H1 (cell line): Measurements from ENCODE around the gene PDXP. TPM values are rescaled to one million over a fixed set of nuclear protein-coding genes. Genes with fewer than 3 reads are reported as not detected.

Source experiments
- CTCF ChIA-PET: fragments of 300-600 bp; sonication (Branson Sonifier 250); formaldehyde crosslinking; loops from one replicate; lab custom pipeline; 2021; ENCODE audit not compliant: partially characterized antibody; lab: Charles Lee
- POLR2A ChIA-PET: fragments of 300-600 bp; sonication (Branson Sonifier 250); formaldehyde crosslinking; loops from one replicate; lab custom pipeline; 2021; ENCODE audit warnings: inconsistent platforms; ENCODE audit not compliant: partially characterized antibody; lab: Charles Lee
- DNase-seq, 2 experiments: peaks; one replicate each; pipeline versions ENCODE4 v3.0.0 to v3.0.0-alpha.2; 2010 to 2022; ENCODE audit warnings: low spot score in 2 of 2, low read depth in 1 of 2, mixed read lengths in 1 of 2
- FAIRE-seq: peaks from 2 replicates; lab custom pipeline; 2011; peaks lifted over from hg19 to GRCh38; lab: Jason Lieb, UNC
- H2AFZ ChIP-seq: 2 replicates; pipeline ENCODE4 v1.8.1; 2012; ENCODE audit warnings: low read length, inconsistent platforms
- H2AK5ac ChIP-seq: 2 replicates; pipeline ENCODE4 v1.6.1; 2013; ENCODE audit warnings: low read depth, low read length
- H2BK120ac ChIP-seq: replicated peaks from 2 replicates; pipeline ENCODE3; 2013; ENCODE audit warnings: low read depth, low read length, inconsistent platforms
- H2BK12ac ChIP-seq: 2 replicates; pipeline ENCODE4 v1.6.1; 2013; ENCODE audit warnings: low read depth, low read length
- H2BK15ac ChIP-seq: 2 replicates; pipeline ENCODE4 v1.6.1; 2013; ENCODE audit warnings: low read length
- H2BK20ac ChIP-seq: 2 replicates; pipeline ENCODE4 v1.6.1; 2013; ENCODE audit warnings: low read length
- H2BK5ac ChIP-seq: 2 replicates; pipeline ENCODE4 v1.6.1; 2013; ENCODE audit warnings: low read depth, low read length
- H3K14ac ChIP-seq: 2 replicates; pipeline ENCODE4 v1.6.1; 2013; ENCODE audit warnings: inconsistent platforms; ENCODE audit not compliant: insufficient read length
- H3K18ac ChIP-seq: 2 replicates; pipeline ENCODE4 v1.6.1; 2013; ENCODE audit warnings: low read length; ENCODE audit errors: extremely low read depth
- H3K23ac ChIP-seq: 2 replicates; pipeline ENCODE4 v1.6.1; 2013; ENCODE audit warnings: inconsistent platforms; ENCODE audit not compliant: insufficient read length
- H3K23me2 ChIP-seq: 2 replicates; pipeline ENCODE4 v1.6.1; 2013; ENCODE audit warnings: low read depth, low read length
- H3K27ac ChIP-seq: 2 replicates; pipeline ENCODE4 v1.6.1; 2011; ENCODE audit warnings: low read depth, low read length, inconsistent platforms
- H3K27me3 ChIP-seq, 4 experiments: replicated peaks in 1 of 4; 1 replicate in 1 of 4; 2 replicates in 3 of 4; pipeline versions ENCODE4 v1.6.1 to v1.8.1; 2011 to 2013; ENCODE audit warnings: low read length in 3 of 4, mild to moderate bottlenecking in 3 of 4, inconsistent platforms in 2 of 4, mixed read lengths in 2 of 4, moderate library complexity in 1 of 4; ENCODE audit not compliant: control insufficient read depth in 3 of 4, insufficient read depth in 3 of 4; ENCODE audit errors: extremely low read depth in 1 of 4
- H3K36me3 ChIP-seq, 4 experiments: 2 replicates each; pipeline versions ENCODE4 v1.6.1 to v1.8.1; 2011 to 2013; ENCODE audit warnings: mild to moderate bottlenecking in 4 of 4, low read length in 3 of 4, moderate library complexity in 2 of 4, control low read depth in 1 of 4, inconsistent platforms in 1 of 4; ENCODE audit not compliant: insufficient read depth in 4 of 4, control insufficient read depth in 2 of 4
- H3K4ac ChIP-seq: replicated peaks from 2 replicates; pipeline ENCODE3; 2013; ENCODE audit warnings: low read length, low read depth, mixed read lengths, inconsistent platforms; ENCODE audit not compliant: insufficient read length
- H3K4me1 ChIP-seq, 4 experiments: replicated peaks in 1 of 4; 1 replicate in 1 of 4; 2 replicates in 3 of 4; pipeline versions ENCODE4 v1.6.1 to v1.8.1; 2011 to 2013; ENCODE audit warnings: low read length in 3 of 4, inconsistent platforms in 2 of 4, mixed read lengths in 1 of 4; ENCODE audit not compliant: insufficient read depth in 4 of 4, control insufficient read depth in 3 of 4
- H3K4me2 ChIP-seq, 2 experiments: 2 replicates each; pipeline versions ENCODE4 v1.6.1 to v1.8.1; 2011 to 2013; ENCODE audit warnings: low read depth in 2 of 2, low read length in 2 of 2, control low read depth in 1 of 2, inconsistent platforms in 1 of 2, mild to moderate bottlenecking in 1 of 2; ENCODE audit not compliant: insufficient read depth in 1 of 2
- H3K4me3 ChIP-seq, 4 experiments: fragments of 200-600, 300-600 bp in 1 of 4; sonication (generic), shearing (Covaris generic), sonication (Bioruptor Twin) in 1 of 4; 2 replicates each; pipeline versions ENCODE4 v1.5.1 to v1.8.1; 2011 to 2016; ENCODE audit warnings: low read length in 4 of 4, low read depth in 3 of 4, control low read depth in 2 of 4, inconsistent platforms in 2 of 4, mild to moderate bottlenecking in 2 of 4, mixed read lengths in 1 of 4, moderate library complexity in 1 of 4; ENCODE audit not compliant: insufficient read depth in 2 of 4; ENCODE audit errors: extremely low read depth in 1 of 4
- H3K56ac ChIP-seq: replicated peaks from 2 replicates; pipeline ENCODE3; 2013; ENCODE audit warnings: low read depth, mild to moderate bottlenecking, mixed read lengths, low read length, inconsistent platforms; ENCODE audit not compliant: insufficient read length
- H3K79me1 ChIP-seq: 2 replicates; pipeline ENCODE4 v1.6.1; 2013; ENCODE audit warnings: low read depth, low read length, control low read depth
- H3K79me2 ChIP-seq, 2 experiments: 2 replicates each; pipeline versions ENCODE4 v1.6.1 to v1.8.1; 2012 to 2013; ENCODE audit warnings: low read length in 2 of 2, mild to moderate bottlenecking in 2 of 2, inconsistent platforms in 1 of 2; ENCODE audit not compliant: insufficient read depth in 2 of 2, control insufficient read depth in 1 of 2
- H3K9ac ChIP-seq, 4 experiments: replicated peaks in 1 of 4; 1 replicate in 1 of 4; 2 replicates in 3 of 4; pipeline versions ENCODE4 v1.6.1 to v1.8.1; 2011 to 2013; ENCODE audit warnings: low read depth in 3 of 4, low read length in 3 of 4, control low read depth in 2 of 4, mild to moderate bottlenecking in 2 of 4, moderate library complexity in 2 of 4, inconsistent platforms in 1 of 4; ENCODE audit errors: extremely low read depth in 1 of 4
- H3K9me3 ChIP-seq, 2 experiments: 2 replicates each; pipeline versions ENCODE4 v1.6.1 to v1.8.1; 2012 to 2013; ENCODE audit warnings: mild to moderate bottlenecking in 2 of 2, moderate library complexity in 2 of 2, control low read depth in 1 of 2, inconsistent platforms in 1 of 2, low read depth in 1 of 2, low read length in 1 of 2, mixed read lengths in 1 of 2; ENCODE audit not compliant: insufficient read depth in 2 of 2
- H4K20me1 ChIP-seq, 2 experiments: replicated peaks in 1 of 2; 2 replicates each; pipeline versions ENCODE3 to v1.8.1; 2011 to 2013; ENCODE audit warnings: inconsistent platforms in 2 of 2, low read length in 2 of 2, mild to moderate bottlenecking in 1 of 2; ENCODE audit not compliant: insufficient read depth in 2 of 2, control insufficient read depth in 1 of 2
- H4K5ac ChIP-seq: 2 replicates; pipeline ENCODE4 v1.6.1; 2013; ENCODE audit warnings: low read length, low read depth, mixed read lengths, inconsistent platforms; ENCODE audit not compliant: insufficient read length
- H4K8ac ChIP-seq: 2 replicates; pipeline ENCODE4 v1.8.0; 2013; ENCODE audit warnings: mild to moderate bottlenecking, moderate library complexity, low read length, inconsistent platforms; ENCODE audit not compliant: insufficient read depth; ENCODE audit errors: extremely low read depth
- H4K91ac ChIP-seq: replicated peaks from 2 replicates; pipeline ENCODE3; 2013; ENCODE audit warnings: low read length, mixed read lengths, inconsistent platforms; ENCODE audit not compliant: insufficient read length
- ASH2L ChIP-seq: fragments of 200-600, 300-600 bp; sonication (generic); IDR thresholded peaks from one replicate; pipeline ENCODE4 v1.7.1; 2017; ENCODE audit warnings: low read length
- BACH1 ChIP-seq: IDR thresholded peaks from 2 replicates; pipeline ENCODE4 v1.6.1; 2012; ENCODE audit warnings: low read length, improper control_type of control experiment
- EGR1 ChIP-seq: IDR thresholded peaks from 2 replicates; pipeline ENCODE4 v1.6.1; 2011; ENCODE audit warnings: low read depth, low read length, borderline replicate concordance
- GTF2F1 ChIP-seq: IDR thresholded peaks from 2 replicates; pipeline ENCODE4 v1.6.1; 2012; ENCODE audit warnings: low read depth, low read length, improper control_type of control experiment, borderline replicate concordance
- PHF8 ChIP-seq: fragments of 200-600 bp; sonication (generic); conservative IDR thresholded peaks from 2 replicates; pipeline ENCODE4 v1.7.1; 2012; ENCODE audit warnings: low read depth, mild to moderate bottlenecking, inconsistent platforms, low read length, moderate library complexity
- POLR2A ChIP-seq, 2 experiments: IDR thresholded peaks; 1 replicate in 1 of 2; 2 replicates in 1 of 2; pipeline ENCODE4 v1.6.1; 2011; ENCODE audit warnings: low read depth in 2 of 2, low read length in 2 of 2, mild to moderate bottlenecking in 2 of 2; ENCODE audit errors: control extremely low read depth in 1 of 2
- POLR2AphosphoS5 ChIP-seq: IDR thresholded peaks from 2 replicates; pipeline ENCODE4 v1.6.1; 2011; ENCODE audit warnings: low read depth, low read length
- SP1 ChIP-seq: IDR thresholded peaks from 2 replicates; pipeline ENCODE4 v1.6.1; 2011; ENCODE audit warnings: low read depth, low read length
- SP2 ChIP-seq: IDR thresholded peaks from 2 replicates; pipeline ENCODE4 v1.6.1; 2012; ENCODE audit warnings: mild to moderate bottlenecking, low read length, inconsistent platforms
- WGBS, 2 experiments: shearing (Covaris generic) in 1 of 2; methylation state at CpG; one replicate each; pipeline versions ENCODE4 v1.1.6 to v1.1.7; 2013 to 2015; ENCODE audit warnings: low lambda C conversion rate in 2 of 2, mixed read lengths in 2 of 2, inconsistent platforms in 1 of 2, low coverage in 1 of 2, missing lambda C conversion rate in 1 of 2; ENCODE audit not compliant: insufficient replicate concordance in 2 of 2, insufficient coverage in 1 of 2, insufficient read length in 1 of 2; ENCODE audit errors: extremely low coverage in 1 of 2, missing lambda C conversion rate in 1 of 2; 5-methylcytosine and 5-hydroxymethylcytosine counted together
- polyA plus RNA-seq, 7 experiments: library from polyadenylated mRNA; depleted of rRNA in 3 of 7; stranded (reverse) in 5 of 7; unstranded in 2 of 7; fragments of >200 nt in 5 of 7; fragments of 200-250 nt in 2 of 7; gene quantifications; 1 replicate in 5 of 7; 2 replicates in 1 of 7; 4 replicates in 1 of 7; pipeline versions ENCODE4 v1.2.1 to v1.2.3, GENCODE V29; 2011 to 2013; ENCODE audit warnings: missing spikeins in 2 of 7, mixed read lengths in 2 of 7
- total RNA-seq: library from RNA; stranded (reverse); fragmentation: NEBNext Ultra II Directional; extraction: Animal tissue kit (Norgen Biotek cat#: 25700); gene quantifications from 2 replicates; pipeline ENCODE4 v1.2.1, GENCODE V29; 2021

PDXP gene
- total and polyA plus RNA-seq, 2 of the 8 experiments (the other 6 are each of a cell fraction or from before 2014, with no cell fraction given): 36.6 to 67.7 TPM

GRCh38 chr22:37692627-37693285 lies 34.2 kb downstream of the PDXP start:
- H3K18ac ChIP-seq: no peak overlapping the region
- no peak overlapping the region for H2BK15ac ChIP-seq
- no peak overlapping the region for H2BK12ac ChIP-seq
- H3K27ac ChIP-seq: no peak overlapping the region
- H3K4ac ChIP-seq: no peak overlapping the region
- no peak overlapping the region for H4K5ac ChIP-seq
- H3K79me1 ChIP-seq: no peaks in the 10 kb centered on the region
- H3K23me2 ChIP-seq: peaks cover 6% of the 10 kb centered on the region; the same call in 1 of the 2 replicates
- peaks cover 0 to 6% of the 10 kb centered on the region in 2 experiments for H4K20me1 ChIP-seq
- no peak overlapping the region for H2AK5ac ChIP-seq
- no peak overlapping the region for H2AFZ ChIP-seq
- H2BK20ac ChIP-seq: no peak overlapping the region
- H3K4me3 ChIP-seq: no peak overlapping the region
- WGBS, 2 experiments: 86% methylated on average over 15 of the region's 15 CpGs; no CpG with 5 or more reads in 1 of the 2 experiments
- no peak overlapping the region for H2BK120ac ChIP-seq
- H3K9ac ChIP-seq: no peak overlapping the region
- no peak overlapping the region for H4K91ac ChIP-seq
- H3K4me2 ChIP-seq: no peak overlapping the region
- no peak overlapping the region for H3K23ac ChIP-seq
- no peaks in the 10 kb centered on the region for H3K27me3 ChIP-seq
- H4K8ac ChIP-seq: no peak overlapping the region; the same call in 1 of the 2 replicates
- POLR2A ChIA-PET: interaction anchor here (0.9 to 2.0 kb wide), 4 partner anchors 12 to 71 kb away, joined by 3 to 6 read pairs (median 3); no protein-coding TSS in a partner anchor
- H3K4me1 ChIP-seq: peaks cover 0 to 4% (median 0%) of the 10 kb centered on the region in 4 experiments; a peak in 2 of 7 replicates
- H3K14ac ChIP-seq: no peak overlapping the region
- H3K56ac ChIP-seq: no peak overlapping the region
- DNase-seq: no peak
- H3K79me2 ChIP-seq: no peaks in the 10 kb centered on the region
- no peak overlapping the region for H2BK5ac ChIP-seq
- CTCF ChIA-PET: interaction anchor here (1.4 to 7.3 kb wide), 2 partner anchors 35 to 50 kb away, joined by 3 to 37 read pairs; partner anchors contain the start of gene PDXP
- H3K9me3 ChIP-seq: no peaks in the 10 kb centered on the region
- peak in 1 of 2 experiments; percentile 20; a peak in 1 of 3 replicates for TF ChIP-seq POLR2A (IDR thresholded peaks at IDR 0.05; ENCODE audit: control extremely low read depth in 1 of 2, low read depth in 2 of 2, low read length in 2 of 2)
- no peak for TF ChIP-seq SP2
- no peak for TF ChIP-seq EGR1
- TF ChIP-seq SP1: no peak
- TF ChIP-seq ASH2L: no peak
- no peak for TF ChIP-seq GTF2F1
- TF ChIP-seq BACH1: no peak
- TF ChIP-seq POLR2AphosphoS5: peak; percentile 29; the same call in 1 of the 2 replicates
- TF ChIP-seq PHF8: no peak
- peaks cover 5 to 29% (median 15%) of the 10 kb centered on the region in 4 experiments; a peak in 7 of 8 replicates for H3K36me3 ChIP-seq
- FAIRE-seq: no peak
